A549 (cell line): ENCODE data around the gene RAP2A.

ENCODE experiments used
- EP300 ChIP-seq, 2 experiments: fragments of >200 bp; sonication (Bioruptor Twin); formaldehyde crosslinking; IDR thresholded peaks; 2 replicates in 1 of 2; 3 replicates in 1 of 2; pipeline ENCODE4 v1.6.1; 2016 to 2017
- HDAC2 ChIP-seq: fragments of 200-600 bp; sonication (generic); IDR thresholded peaks from 2 replicates; pipeline ENCODE4 v1.6.1; 2016
- HOXB13 ChIP-seq: fragments of 250-450 bp; sonication (Bioruptor Pico); IDR thresholded peaks from 2 replicates; pipeline ENCODE4 v1.5.0; 2020; ENCODE audit warnings: low read depth, mild to moderate bottlenecking, moderate library complexity
- KDM5A ChIP-seq: fragments of 200-600 bp; sonication (generic); IDR thresholded peaks from 2 replicates; pipeline ENCODE4 v1.6.1; 2016; ENCODE audit warnings: antibody characterized with exemption, mild to moderate bottlenecking
- POLR2AphosphoS2 ChIP-seq: conservative IDR thresholded peaks from 2 replicates; pipeline ENCODE4 v1.6.1; 2012; ENCODE audit warnings: low read length, improper control_type of control experiment, inconsistent platforms
- TF ChIP-seq, protein P1 (sequence below): fragments of >200 bp; sonication (Bioruptor Twin); formaldehyde crosslinking; IDR thresholded peaks from 3 replicates; pipeline ENCODE4 v1.5.1; 2016
- TF ChIP-seq, protein P2 (sequence below): fragments of 150-350 bp; IDR thresholded peaks from 2 replicates; pipeline ENCODE4 v1.6.1; 2014; ENCODE audit warnings: low read depth, mild to moderate bottlenecking, low read length
- TF ChIP-seq, protein P3 (sequence below): IDR thresholded peaks from 2 replicates; pipeline ENCODE4 v1.6.1; 2012

GRCh38 chr13:97446448-97446847 lies 12.5 kb downstream of the RAP2A start:
- TF ChIP-seq, protein P1, sequence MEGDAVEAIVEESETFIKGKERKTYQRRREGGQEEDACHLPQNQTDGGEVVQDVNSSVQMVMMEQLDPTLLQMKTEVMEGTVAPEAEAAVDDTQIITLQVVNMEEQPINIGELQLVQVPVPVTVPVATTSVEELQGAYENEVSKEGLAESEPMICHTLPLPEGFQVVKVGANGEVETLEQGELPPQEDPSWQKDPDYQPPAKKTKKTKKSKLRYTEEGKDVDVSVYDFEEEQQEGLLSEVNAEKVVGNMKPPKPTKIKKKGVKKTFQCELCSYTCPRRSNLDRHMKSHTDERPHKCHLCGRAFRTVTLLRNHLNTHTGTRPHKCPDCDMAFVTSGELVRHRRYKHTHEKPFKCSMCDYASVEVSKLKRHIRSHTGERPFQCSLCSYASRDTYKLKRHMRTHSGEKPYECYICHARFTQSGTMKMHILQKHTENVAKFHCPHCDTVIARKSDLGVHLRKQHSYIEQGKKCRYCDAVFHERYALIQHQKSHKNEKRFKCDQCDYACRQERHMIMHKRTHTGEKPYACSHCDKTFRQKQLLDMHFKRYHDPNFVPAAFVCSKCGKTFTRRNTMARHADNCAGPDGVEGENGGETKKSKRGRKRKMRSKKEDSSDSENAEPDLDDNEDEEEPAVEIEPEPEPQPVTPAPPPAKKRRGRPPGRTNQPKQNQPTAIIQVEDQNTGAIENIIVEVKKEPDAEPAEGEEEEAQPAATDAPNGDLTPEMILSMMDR, result no peak
- no peak for TF ChIP-seq EP300 (IDR thresholded peaks at IDR 0.05)
- TF ChIP-seq POLR2AphosphoS2, result no peak
- TF ChIP-seq HOXB13 (CRISPR knock-in tag), result no peak
- TF ChIP-seq, protein P2, sequence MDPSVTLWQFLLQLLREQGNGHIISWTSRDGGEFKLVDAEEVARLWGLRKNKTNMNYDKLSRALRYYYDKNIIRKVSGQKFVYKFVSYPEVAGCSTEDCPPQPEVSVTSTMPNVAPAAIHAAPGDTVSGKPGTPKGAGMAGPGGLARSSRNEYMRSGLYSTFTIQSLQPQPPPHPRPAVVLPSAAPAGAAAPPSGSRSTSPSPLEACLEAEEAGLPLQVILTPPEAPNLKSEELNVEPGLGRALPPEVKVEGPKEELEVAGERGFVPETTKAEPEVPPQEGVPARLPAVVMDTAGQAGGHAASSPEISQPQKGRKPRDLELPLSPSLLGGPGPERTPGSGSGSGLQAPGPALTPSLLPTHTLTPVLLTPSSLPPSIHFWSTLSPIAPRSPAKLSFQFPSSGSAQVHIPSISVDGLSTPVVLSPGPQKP, result no peak
- TF ChIP-seq, protein P3, sequence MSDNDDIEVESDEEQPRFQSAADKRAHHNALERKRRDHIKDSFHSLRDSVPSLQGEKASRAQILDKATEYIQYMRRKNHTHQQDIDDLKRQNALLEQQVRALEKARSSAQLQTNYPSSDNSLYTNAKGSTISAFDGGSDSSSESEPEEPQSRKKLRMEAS, result no peak
- no peak for TF ChIP-seq HDAC2
- no peak for TF ChIP-seq KDM5A
